Tibial artery (tissue), 4 donors: ENCODE data around the gene GNG7.
"Not testable (repeated sequence)": the region's sequence is repeated elsewhere in the genome, so short reads cannot be mapped to it uniquely, and the experiment has no call there.

ENCODE experiments used
- DNase-seq, 2 donors: peaks; one replicate each; pipeline ENCODE4 v3.0.0-alpha.2; 2019
- H3K27ac ChIP-seq, 2 donors: fragments of 200-600 bp; sonication (generic) in 1 of 2; 1 replicate in 1 of 2; 2 replicates in 1 of 2; pipeline ENCODE4 v1.5.1; 2018 to 2019; ENCODE audit warnings: mild to moderate bottlenecking in 1 of 2
- H3K27me3 ChIP-seq, 2 donors: fragments of 200-600 bp; sonication (generic) in 1 of 2; one replicate each; pipeline versions ENCODE4 v1.5.1 to v1.6.0; 2016 to 2019
- H3K36me3 ChIP-seq, 3 donors: fragments of 200-600 bp; sonication (generic) in 2 of 3; one replicate each; pipeline ENCODE4 v1.5.1; 2016 to 2019; ENCODE audit warnings: mild to moderate bottlenecking in 2 of 3
- H3K4me1 ChIP-seq, 4 donors: fragments of 200-600 bp; sonication (generic) in 2 of 4; 1 replicate in 3 of 4; 2 replicates in 1 of 4; pipeline ENCODE4 v1.5.1; 2016 to 2019
- H3K4me3 ChIP-seq, 2 donors: fragments of 200-600 bp; sonication (generic) in 1 of 2; 1 replicate in 1 of 2; 2 replicates in 1 of 2; pipeline ENCODE4 v1.5.1; 2018 to 2019; ENCODE audit warnings: mild to moderate bottlenecking in 2 of 2
- H3K9me3 ChIP-seq, 3 donors: fragments of 200-600 bp; sonication (generic) in 1 of 3; one replicate each; pipeline ENCODE4 v1.5.1; 2016 to 2019
- CTCF ChIP-seq, 2 experiments: fragments of 200-600 bp in 1 of 2; fragments of 450-650 bp in 1 of 2; IDR thresholded peaks; one replicate each; pipeline ENCODE4 v1.5.1; 2017 to 2019; ENCODE audit warnings: antibody characterized with exemption in 2 of 2, mild to moderate bottlenecking in 1 of 2, moderate library complexity in 1 of 2
- intact Hi-C: fragments of 100-400 bp; cut with DNase I; formaldehyde crosslinking; loops from one replicate; pipeline ENCODE4 v1.15.0; 2023; ENCODE audit warnings: low total_unique reads

Gene GNG7

GRCh38 chr19:2547721-2548120, 154.8 kb downstream of the GNG7 start:
- intact Hi-C loops: no loop called here
- Histone ChIP-seq H3K36me3 (no peaks in the 10 kb centered on the region), H3K4me1 (peaks cover 17 to 56% (median 45%) of the 10 kb centered on the region in 4 donors), H3K4me3 (no peak overlapping the region), H3K27me3 (no peaks in the 10 kb centered on the region), H3K27ac (peak overlapping the region; percentile 86 to 96), H3K9me3 (no peaks in the 10 kb centered on the region)
- DNase-seq: no peak
- TF ChIP-seq CTCF (IDR thresholded peaks at IDR 0.05): no peak

- Histone ChIP-seq H3K27ac (peak overlapping the region; percentile 86 to 96), H3K27me3 (no peaks in the 10 kb centered on the region), H3K9me3 (no peaks in the 10 kb centered on the region), H3K4me1 (peaks cover 17 to 62% (median 51%) of the 10 kb centered on the region in 4 donors), H3K4me3 (peak overlapping the region in 1 of 2 donors; percentile 36), H3K36me3 (no peaks in the 10 kb centered on the region)
- DNase-seq: no peak
- TF ChIP-seq CTCF (IDR thresholded peaks at IDR 0.05): no peak
- intact Hi-C loops: no loop called here
Observed at GRCh38 chr19:2547033-2547680, 155.3 kb downstream of the GNG7 start.

GRCh38 chr19:2546128-2547032, 156.1 kb downstream of the GNG7 start:
- peaks cover 17 to 70% (median 55%) of the 10 kb centered on the region in 4 donors for H3K4me1 ChIP-seq
- H3K9me3 ChIP-seq: no peaks in the 10 kb centered on the region
- peak; percentile 87 to 98 for DNase-seq
- H3K27ac ChIP-seq: peak overlapping the region; percentile 86 to 96
- TF ChIP-seq CTCF (IDR thresholded peaks at IDR 0.05): peak in 1 of 2 experiments; percentile 21
- no peaks in the 10 kb centered on the region for H3K27me3 ChIP-seq
- intact Hi-C loops: loop anchor here (1.0 kb wide), 1 partner anchor 31 kb away; no protein-coding TSS in a partner anchor
- H3K4me3 ChIP-seq: peak overlapping the region in 1 of 2 donors; percentile 36
- no peaks in the 10 kb centered on the region for H3K36me3 ChIP-seq

DNA sequence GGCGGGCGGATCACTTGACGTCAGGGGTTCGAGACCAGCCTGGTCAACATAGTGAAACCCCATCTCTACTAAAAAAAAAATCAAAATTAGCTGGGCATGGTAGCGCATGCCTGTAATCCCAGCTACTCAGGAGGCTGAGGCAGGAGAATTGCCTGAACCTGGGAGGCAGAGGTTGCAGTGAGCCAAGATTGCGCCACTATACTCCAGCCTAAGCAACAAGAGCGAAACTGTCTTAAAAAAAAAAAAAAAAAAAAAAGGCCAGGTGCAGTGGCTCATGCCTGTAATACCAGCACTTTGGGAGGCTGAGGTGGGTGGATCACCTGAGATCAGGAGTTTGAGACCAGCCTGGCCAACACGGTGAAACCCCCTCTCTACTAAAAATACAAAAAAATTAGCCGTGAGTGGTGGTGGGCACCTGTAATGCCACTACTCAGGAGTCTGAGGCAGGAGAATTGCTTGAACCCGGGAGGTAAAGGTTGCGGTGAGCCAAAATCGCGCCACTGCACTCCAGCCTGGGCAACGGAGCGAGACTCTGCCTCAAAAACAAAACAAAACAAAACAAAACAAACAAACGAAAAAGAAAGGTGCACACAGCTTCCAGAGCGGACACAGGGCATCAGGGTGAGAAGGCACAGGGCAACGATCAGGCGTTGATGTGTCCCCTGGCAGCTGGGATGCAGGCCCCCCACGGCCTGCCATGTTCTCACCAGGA, 156.9 kb downstream of the GNG7 start:
- H3K4me1 ChIP-seq: peaks cover 17 to 74% (median 62%) of the 10 kb centered on the region in 4 donors
- not testable (repeated sequence) for H3K9me3 ChIP-seq, DNase-seq, H3K36me3 ChIP-seq, H3K4me3 ChIP-seq, H3K27me3 ChIP-seq
- intact Hi-C loops: loop anchor here (1.0 to 2.0 kb wide), 2 partner anchors 32 to 51 kb away; no protein-coding TSS in a partner anchor
- H3K27ac ChIP-seq: peak overlapping the region; percentile 86 to 96

DNA sequence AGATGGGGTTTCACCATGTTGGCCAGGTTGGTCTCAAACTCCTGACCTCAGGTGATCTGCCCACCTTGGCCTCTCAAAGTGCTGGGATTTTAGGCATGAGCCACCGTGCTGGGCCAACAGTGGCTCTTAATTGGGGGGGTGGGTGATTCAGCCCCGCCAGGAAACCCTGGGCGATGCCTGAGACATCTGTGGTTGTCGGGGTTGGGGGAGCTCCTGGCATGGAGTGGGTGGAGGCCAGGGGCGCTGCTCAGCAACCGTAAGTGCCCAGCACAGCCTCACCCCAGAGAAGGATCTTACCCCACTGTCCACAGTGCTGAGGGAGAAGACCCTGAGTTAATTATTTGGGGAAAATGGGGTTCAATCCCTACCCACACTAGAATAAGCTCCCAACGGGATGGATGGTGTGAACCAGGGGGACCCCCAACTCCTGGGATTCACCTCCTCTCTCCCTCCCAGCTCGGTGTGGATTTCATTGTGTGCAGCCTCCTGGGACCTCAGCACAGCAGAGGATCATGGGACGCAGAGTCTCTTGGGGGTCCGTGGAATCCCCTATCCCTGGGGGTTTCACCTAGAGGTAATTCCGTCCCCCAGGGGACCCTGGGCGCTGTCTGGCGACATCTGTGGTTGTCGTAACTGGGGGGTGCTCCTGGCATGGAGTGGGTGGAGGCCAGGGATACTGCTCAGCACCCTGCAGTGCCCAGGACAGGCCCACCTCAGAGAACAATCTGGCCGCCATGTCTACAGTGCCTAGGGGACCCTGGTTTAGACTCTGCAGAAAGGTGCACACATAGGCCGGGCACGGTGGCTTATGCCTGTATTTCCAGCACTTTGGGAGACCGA, 157.7 kb downstream of the GNG7 start:
- no peak for TF ChIP-seq CTCF (IDR thresholded peaks at IDR 0.05)
- Histone ChIP-seq H3K36me3 (no peaks in the 10 kb centered on the region), H3K27ac (peak overlapping the region; percentile 86 to 96), H3K4me3 (peak overlapping the region in 1 of 2 donors; percentile 44), H3K4me1 (peaks cover 17 to 78% (median 65%) of the 10 kb centered on the region in 4 donors), H3K27me3 (no peaks in the 10 kb centered on the region), H3K9me3 (no peaks in the 10 kb centered on the region)
- intact Hi-C loops: loop anchor here (2.0 kb wide), 1 partner anchor 50 kb away; no protein-coding TSS in a partner anchor
- DNase-seq: peak in 1 of 2 donors; percentile 66
